Measurements from ENCODE around the gene CSNK1D. TPM values are rescaled to one million over a fixed set of nuclear protein-coding genes. Genes with fewer than 3 reads are reported as not detected.
A peak's percentile ranks its signal among the peaks of the same experiment; 100 is the strongest.

Gene CSNK1D
- total and polyA plus RNA-seq, 10 of the 15 experiments (the other 5 are each of a cell fraction or from before 2014, with no cell fraction given) = 5.7 to 105 (median 58.1) TPM

- Histone ChIP-seq H3K9me3 (replicated peaks; ENCODE audit: control insufficient read depth, insufficient read depth, low read length) (no peaks in the 10 kb centered on the region; the same call in 2 of the 3 replicates), H3K4me1 (ENCODE audit: control insufficient read depth, insufficient read depth, low read length) (no peaks in the 10 kb centered on the region)
- CTCF ChIA-PET = no interaction called here
These were observed 45.5 kb upstream of the CSNK1D start for GRCh38 chr17:82318772-82319606.

More at GRCh38 chr17:82318772-82319606, 45.5 kb upstream of the CSNK1D start:
- DNase-seq (ENCODE audit: low read depth, low spot score) (no peak), ATAC-seq (no peak), FAIRE-seq (no peak)
- TF ChIP-seq EED (IDR thresholded peaks at IDR 0.05; ENCODE audit: low read depth) = no peak
- TF ChIP-seq SPI1 (IDR thresholded peaks at IDR 0.05; ENCODE audit: borderline replicate concordance, insufficient read depth, low read depth, low read length) = no peak
- TF ChIP-seq CBX3 (IDR thresholded peaks at IDR 0.05; ENCODE audit: borderline replicate concordance, low read depth) = no peak
- no peak for TF ChIP-seq ZNF274 (IDR thresholded peaks at IDR 0.05; ENCODE audit: insufficient read depth, insufficient read length)
- TF ChIP-seq SMARCA5 (IDR thresholded peaks at IDR 0.05) = no peak
- peak; percentile 31 for TF ChIP-seq NR2C2 (IDR thresholded peaks at IDR 0.05; ENCODE audit: borderline replicate concordance, control insufficient read depth, insufficient read length, low read depth)
- TF ChIP-seq GATAD2B (conservative IDR thresholded peaks at IDR 0.05; ENCODE audit: low read depth) = no peak
- TF ChIP-seq, protein P1, sequence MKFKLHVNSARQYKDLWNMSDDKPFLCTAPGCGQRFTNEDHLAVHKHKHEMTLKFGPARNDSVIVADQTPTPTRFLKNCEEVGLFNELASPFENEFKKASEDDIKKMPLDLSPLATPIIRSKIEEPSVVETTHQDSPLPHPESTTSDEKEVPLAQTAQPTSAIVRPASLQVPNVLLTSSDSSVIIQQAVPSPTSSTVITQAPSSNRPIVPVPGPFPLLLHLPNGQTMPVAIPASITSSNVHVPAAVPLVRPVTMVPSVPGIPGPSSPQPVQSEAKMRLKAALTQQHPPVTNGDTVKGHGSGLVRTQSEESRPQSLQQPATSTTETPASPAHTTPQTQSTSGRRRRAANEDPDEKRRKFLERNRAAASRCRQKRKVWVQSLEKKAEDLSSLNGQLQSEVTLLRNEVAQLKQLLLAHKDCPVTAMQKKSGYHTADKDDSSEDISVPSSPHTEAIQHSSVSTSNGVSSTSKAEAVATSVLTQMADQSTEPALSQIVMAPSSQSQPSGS (IDR thresholded peaks at IDR 0.05; ENCODE audit: low read length) = no peak
- TF ChIP-seq, protein P2, sequence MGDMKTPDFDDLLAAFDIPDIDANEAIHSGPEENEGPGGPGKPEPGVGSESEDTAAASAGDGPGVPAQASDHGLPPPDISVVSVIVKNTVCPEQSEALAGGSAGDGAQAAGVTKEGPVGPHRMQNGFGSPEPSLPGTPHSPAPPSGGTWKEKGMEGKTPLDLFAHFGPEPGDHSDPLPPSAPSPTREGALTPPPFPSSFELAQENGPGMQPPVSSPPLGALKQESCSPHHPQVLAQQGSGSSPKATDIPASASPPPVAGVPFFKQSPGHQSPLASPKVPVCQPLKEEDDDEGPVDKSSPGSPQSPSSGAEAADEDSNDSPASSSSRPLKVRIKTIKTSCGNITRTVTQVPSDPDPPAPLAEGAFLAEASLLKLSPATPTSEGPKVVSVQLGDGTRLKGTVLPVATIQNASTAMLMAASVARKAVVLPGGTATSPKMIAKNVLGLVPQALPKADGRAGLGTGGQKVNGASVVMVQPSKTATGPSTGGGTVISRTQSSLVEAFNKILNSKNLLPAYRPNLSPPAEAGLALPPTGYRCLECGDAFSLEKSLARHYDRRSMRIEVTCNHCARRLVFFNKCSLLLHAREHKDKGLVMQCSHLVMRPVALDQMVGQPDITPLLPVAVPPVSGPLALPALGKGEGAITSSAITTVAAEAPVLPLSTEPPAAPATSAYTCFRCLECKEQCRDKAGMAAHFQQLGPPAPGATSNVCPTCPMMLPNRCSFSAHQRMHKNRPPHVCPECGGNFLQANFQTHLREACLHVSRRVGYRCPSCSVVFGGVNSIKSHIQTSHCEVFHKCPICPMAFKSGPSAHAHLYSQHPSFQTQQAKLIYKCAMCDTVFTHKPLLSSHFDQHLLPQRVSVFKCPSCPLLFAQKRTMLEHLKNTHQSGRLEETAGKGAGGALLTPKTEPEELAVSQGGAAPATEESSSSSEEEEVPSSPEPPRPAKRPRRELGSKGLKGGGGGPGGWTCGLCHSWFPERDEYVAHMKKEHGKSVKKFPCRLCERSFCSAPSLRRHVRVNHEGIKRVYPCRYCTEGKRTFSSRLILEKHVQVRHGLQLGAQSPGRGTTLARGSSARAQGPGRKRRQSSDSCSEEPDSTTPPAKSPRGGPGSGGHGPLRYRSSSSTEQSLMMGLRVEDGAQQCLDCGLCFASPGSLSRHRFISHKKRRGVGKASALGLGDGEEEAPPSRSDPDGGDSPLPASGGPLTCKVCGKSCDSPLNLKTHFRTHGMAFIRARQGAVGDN (IDR thresholded peaks at IDR 0.05) = no peak
- Histone ChIP-seq H3K27me3 (replicated peaks in 1 of 2; ENCODE audit: control insufficient read depth in 2 of 2, insufficient read depth in 2 of 2, low read length in 1 of 2) (peaks cover 0 to 2% of the 10 kb centered on the region in 2 experiments; a peak in 3 of 4 replicates), H4K20me1 (ENCODE audit: control insufficient read depth, insufficient read depth) (no peaks in the 10 kb centered on the region), H3K4me2 (ENCODE audit: control insufficient read depth, insufficient read depth) (no peak overlapping the region), H3K79me2 (ENCODE audit: control insufficient read depth, insufficient read depth, low read length) (no peaks in the 10 kb centered on the region), H3K27ac (ENCODE audit: control insufficient read depth, insufficient read depth) (no peak overlapping the region), H3K9ac (ENCODE audit: control insufficient read depth, insufficient read depth, low read length) (no peak overlapping the region), H2AFZ (ENCODE audit: control insufficient read depth, low read depth, low read length) (no peak overlapping the region), H3K4me3 (no peak overlapping the region), H3K36me3 (ENCODE audit: control insufficient read depth in 2 of 2, insufficient read depth in 2 of 2, low read length in 1 of 2) (no peaks in the 10 kb centered on the region)
- 92% methylated on average over 64 of the region's 76 CpGs for WGBS (ENCODE audit: insufficient coverage, insufficient replicate concordance, low lambda C conversion rate, missing lambda C conversion rate)
- no TSS peak for BruUV-seq (replicated peaks)
- in situ Hi-C loops (cut with MboI) (no loop called here), intact Hi-C loops (cut with micrococcal nuclease; ENCODE audit: unreplicated experiment) (no loop called here)
- RAD21 ChIA-PET (ENCODE audit: unreplicated experiment) = no interaction called here
- POLR2A ChIA-PET = no interaction called here
- SMC1A ChIA-PET (ENCODE audit: uncharacterized antibody, unreplicated experiment) = no interaction called here

All from GM12878 (cell line).